HG02798 (cell line): ENCODE data around the gene MAGI1.

Experiments
- ATAC-seq: cut with Tn5 transposase; IDR thresholded peaks from one replicate; pipeline ENCODE4 v1.9.1; 2021; ENCODE audit warnings: mild to moderate bottlenecking; ENCODE audit not compliant: unreplicated experiment, poor library complexity

Gene MAGI1

GRCh38 chr3:65326574-65326973, 712.1 kb downstream of the MAGI1 start:
- ATAC-seq: no peak

- no peak for ATAC-seq
These were observed 715.8 kb downstream of the MAGI1 start for GRCh38 chr3:65322910-65323309.

GRCh38 chr3:65318231-65318630, 720.5 kb downstream of the MAGI1 start:
- no peak for ATAC-seq

GRCh38 chr3:65314916-65315315, 723.8 kb downstream of the MAGI1 start:
- no peak for ATAC-seq

- no peak for ATAC-seq
These were observed 724.4 kb downstream of the MAGI1 start for GRCh38 chr3:65314269-65314668.

- no peak for ATAC-seq
These were observed 725.1 kb downstream of the MAGI1 start for GRCh38 chr3:65313666-65314065.

- ATAC-seq: no peak
These were observed 732.9 kb downstream of the MAGI1 start for GRCh38 chr3:65305836-65306235.
